RWPE1 (cell line): ENCODE measurements around the gene SUDS3.

Experiments
- CTCF ChIA-PET: fragments of 350-600 bp; sonication (Branson Sonifier 250); formaldehyde crosslinking; extraction: SDS; loops from one replicate; lab custom pipeline; 2021; lab: Yijun Ruan, JAX
- POLR2A ChIA-PET: fragments of 400-600 bp; formaldehyde crosslinking; extraction: SDS; loops from one replicate; lab custom pipeline; 2020; ENCODE audit warnings: antibody characterized with exemption; ENCODE audit not compliant: low non-redundant PET; lab: Yijun Ruan, JAX
- DNase-seq: peaks from one replicate; pipeline ENCODE4 v3.0.0; 2012; ENCODE audit warnings: low spot score
- H3K27ac ChIP-seq: fragments of 450-650 bp; 2 replicates; pipeline ENCODE4 v1.5.1; 2017
- CTCF ChIP-seq: fragments of 450-650 bp; conservative IDR thresholded peaks from 2 replicates; pipeline ENCODE4 v1.5.1; 2017; ENCODE audit warnings: low read depth, mild to moderate bottlenecking

The SUDS3 gene

GRCh38 chr12:118377021-118377883 is 897 bp downstream of the SUDS3 start:
- no peak for DNase-seq
- TF ChIP-seq CTCF = no peak
- POLR2A ChIA-PET = interaction anchor here (0.6 kb wide), 1 partner anchor 316 kb away, joined by 6 read pairs; no protein-coding TSS in a partner anchor
- CTCF ChIA-PET = interaction anchor here (0.6 to 2.3 kb wide), 17 partner anchors 10 to 787 kb away, joined by 3 to 27 read pairs (median 4); partner anchors contain the start of gene PEBP1
- peak overlapping the region; percentile 84 for H3K27ac ChIP-seq

GRCh38 chr12:118377884-118378470 is 1.6 kb downstream of the SUDS3 start:
- H3K27ac ChIP-seq = no peak overlapping the region
- peak; percentile 91 for TF ChIP-seq CTCF
- DNase-seq = peak; percentile 56
- ChIA-PET POLR2A (interaction anchor here (0.6 kb wide), 1 partner anchor 317 kb away, joined by 6 read pairs; no protein-coding TSS in a partner anchor), CTCF (interaction anchor here (0.6 to 2.3 kb wide), 16 partner anchors 9 to 786 kb away, joined by 3 to 11 read pairs (median 4); partner anchors contain the start of gene PEBP1)

- DNase-seq = no peak
- no peak overlapping the region for H3K27ac ChIP-seq
- POLR2A ChIA-PET = no interaction called here
- CTCF ChIA-PET = no interaction called here
- TF ChIP-seq CTCF = no peak
Measured at GRCh38 chr12:118391424-118391823, 15.1 kb downstream of the SUDS3 start.

GRCh38 chr12:118391836-118392235 is 15.5 kb downstream of the SUDS3 start:
- no peak overlapping the region for H3K27ac ChIP-seq
- no peak for DNase-seq
- ChIA-PET CTCF (no interaction called here), POLR2A (no interaction called here)
- no peak for TF ChIP-seq CTCF

GRCh38 chr12:118397708-118398440 is 21.5 kb downstream of the SUDS3 start:
- H3K27ac ChIP-seq = no peak overlapping the region
- POLR2A ChIA-PET = no interaction called here

More at GRCh38 chr12:118397708-118398440, 21.5 kb downstream of the SUDS3 start:
- TF ChIP-seq CTCF = no peak
- CTCF ChIA-PET = interaction anchor here (2.1 kb wide), 1 partner anchor 20 kb away, joined by 6 read pairs; no protein-coding TSS in a partner anchor
- DNase-seq = no peak
